CD4-positive, CD25-positive, alpha-beta regulatory T cell (primary cell): ENCODE results near the gene SPON2. TPM values are rescaled to one million over a fixed set of nuclear protein-coding genes. Genes with fewer than 3 reads are reported as not detected.

Experiments
- ATAC-seq, 2 donors: fragments of 150-1000 bp; cut with Tn5 transposase; one replicate each; pipeline ENCODE4 v1.10.0; 2021; ENCODE audit warnings: low read depth in 2 of 2, moderate number of reproducible peaks in 2 of 2, moderate library complexity in 1 of 2
- DNase-seq, 3 donors: peaks; one replicate each; pipeline versions ENCODE4 v3.0.0 to v3.0.0-alpha.2; 2012 to 2022; ENCODE audit warnings: mixed read lengths in 1 of 3
- H3K27ac ChIP-seq: one replicate; pipeline ENCODE4 v1.7.0; 2013; ENCODE audit warnings: mild to moderate bottlenecking, low read length; ENCODE audit not compliant: insufficient read depth, poor library complexity, severe bottlenecking
- H3K27me3 ChIP-seq: one replicate; pipeline ENCODE4 v1.7.0; 2013; ENCODE audit warnings: low read length; ENCODE audit not compliant: control insufficient read depth, insufficient read depth
- H3K36me3 ChIP-seq: one replicate; pipeline ENCODE4 v1.7.0; 2013; ENCODE audit warnings: mild to moderate bottlenecking, low read length, moderate library complexity; ENCODE audit not compliant: control insufficient read depth, insufficient read depth
- H3K4me1 ChIP-seq: 2 replicates; pipeline ENCODE4 v1.7.0; 2013; ENCODE audit warnings: mild to moderate bottlenecking, low read length; ENCODE audit not compliant: insufficient read depth, control insufficient read depth, poor library complexity, severe bottlenecking
- H3K4me3 ChIP-seq: one replicate; pipeline ENCODE4 v1.7.0; 2013; ENCODE audit warnings: low read depth, mild to moderate bottlenecking, low read length, moderate library complexity
- H3K9me3 ChIP-seq, 2 experiments: 1 replicate in 1 of 2; 2 replicates in 1 of 2; pipeline ENCODE4 v1.7.0; 2013; ENCODE audit warnings: low read length in 2 of 2, mild to moderate bottlenecking in 1 of 2, moderate library complexity in 1 of 2; ENCODE audit not compliant: control insufficient read depth in 2 of 2
- H3K27ac Mint-ChIP-seq, 3 donors: one replicate each; pipeline ENCODE4 v1.8.0; 2020 to 2022; ENCODE audit warnings: mild to moderate bottlenecking in 3 of 3, mixed read lengths in 3 of 3, moderate library complexity in 2 of 3
- H3K27me3 Mint-ChIP-seq: one replicate; pipeline ENCODE4 v1.8.0; 2022; ENCODE audit warnings: mild to moderate bottlenecking, mixed read lengths
- H3K36me3 Mint-ChIP-seq: one replicate; pipeline ENCODE4 v1.8.0; 2020; ENCODE audit warnings: mixed read lengths
- H3K4me1 Mint-ChIP-seq, 4 donors: one replicate each; pipeline ENCODE4 v1.8.0; 2020 to 2022; ENCODE audit warnings: mixed read lengths in 4 of 4, mild to moderate bottlenecking in 1 of 4
- H3K4me3 Mint-ChIP-seq, 4 donors: one replicate each; pipeline ENCODE4 v1.8.0; 2020 to 2022; ENCODE audit warnings: mild to moderate bottlenecking in 4 of 4, mixed read lengths in 4 of 4, moderate library complexity in 3 of 4
- H3K9me3 Mint-ChIP-seq, 7 donors: one replicate each; pipeline ENCODE4 v1.8.0; 2020 to 2022; ENCODE audit warnings: mixed read lengths in 7 of 7, mild to moderate bottlenecking in 3 of 7, moderate library complexity in 2 of 7
- polyA plus RNA-seq, 4 donors: library from polyadenylated mRNA; unstranded; fragments of 300-500 nt; fragmentation: Illumina TruSeq; gene quantifications; one replicate each; pipeline ENCODE4 v1.2.3, GENCODE V29; 2021
- total RNA-seq: library from RNA; stranded (reverse); gene quantifications from one replicate; pipeline ENCODE4 v1.2.3, GENCODE V29; 2022

SPON2 gene
- total and polyA plus RNA-seq, 5 donors from 2014 or later, result 3.4 to 23.9 (median 6.2) TPM

DNA sequence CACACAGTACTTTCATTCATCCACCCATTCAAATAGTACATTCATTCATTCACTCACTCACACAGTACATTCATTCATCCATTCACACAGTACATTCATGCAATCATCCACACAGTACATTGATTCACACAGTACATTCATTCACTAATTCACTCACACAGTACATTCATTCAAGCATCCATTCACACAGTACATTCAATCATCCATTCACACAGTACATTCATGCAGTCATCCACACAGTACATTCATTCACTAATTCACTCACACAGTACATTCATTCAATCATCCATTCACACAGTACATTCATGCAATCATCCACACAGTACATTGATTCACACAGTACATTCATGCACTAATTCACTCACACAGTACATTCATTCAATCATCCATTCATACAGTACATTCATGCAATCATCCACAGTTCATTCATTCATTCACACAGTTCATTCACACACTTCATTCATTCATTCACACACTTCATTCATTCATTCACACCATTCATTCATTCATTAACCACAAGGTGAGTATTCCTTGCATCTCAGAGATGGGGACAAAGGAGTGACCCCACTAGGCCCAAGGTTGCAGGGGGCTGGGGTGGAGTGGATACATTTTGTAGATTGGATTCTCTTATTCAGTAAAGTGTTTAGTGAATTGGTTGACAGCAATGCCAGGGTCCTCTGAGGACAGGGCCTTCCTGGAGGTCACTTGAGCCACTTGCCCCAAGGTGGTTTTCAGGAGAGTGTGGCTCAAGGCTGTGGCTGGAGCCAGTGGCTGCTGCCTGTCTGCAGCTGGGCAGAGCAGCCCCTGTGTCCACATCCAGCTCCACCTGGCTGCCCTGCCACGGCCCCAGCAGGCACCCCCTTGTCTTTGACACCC lies 4.3 kb upstream of the SPON2 start:
- peaks cover 0 to 18% (median 4%) of the 10 kb centered on the region in 7 donors for H3K9me3 Mint-ChIP-seq
- H3K36me3 ChIP-seq, result no peaks in the 10 kb centered on the region
- H3K27ac ChIP-seq, result no peak overlapping the region
- H3K4me3 Mint-ChIP-seq, result peak overlapping the region in 2 of 4 donors; percentile 19 to 70
- no peaks in the 10 kb centered on the region for H3K27me3 ChIP-seq
- H3K4me1 Mint-ChIP-seq, result peaks cover 2 to 13% (median 5%) of the 10 kb centered on the region in 4 donors
- ATAC-seq (no peak), DNase-seq (no peak)
- peaks cover 9% of the 10 kb centered on the region for H3K4me1 ChIP-seq
- H3K36me3 Mint-ChIP-seq, result peaks cover 13% of the 10 kb centered on the region
- no peak overlapping the region for H3K27ac Mint-ChIP-seq
- peaks cover 8 to 11% of the 10 kb centered on the region in 2 experiments for H3K9me3 ChIP-seq
- H3K4me3 ChIP-seq, result no peak overlapping the region
- peaks cover 26% of the 10 kb centered on the region for H3K27me3 Mint-ChIP-seq

DNA sequence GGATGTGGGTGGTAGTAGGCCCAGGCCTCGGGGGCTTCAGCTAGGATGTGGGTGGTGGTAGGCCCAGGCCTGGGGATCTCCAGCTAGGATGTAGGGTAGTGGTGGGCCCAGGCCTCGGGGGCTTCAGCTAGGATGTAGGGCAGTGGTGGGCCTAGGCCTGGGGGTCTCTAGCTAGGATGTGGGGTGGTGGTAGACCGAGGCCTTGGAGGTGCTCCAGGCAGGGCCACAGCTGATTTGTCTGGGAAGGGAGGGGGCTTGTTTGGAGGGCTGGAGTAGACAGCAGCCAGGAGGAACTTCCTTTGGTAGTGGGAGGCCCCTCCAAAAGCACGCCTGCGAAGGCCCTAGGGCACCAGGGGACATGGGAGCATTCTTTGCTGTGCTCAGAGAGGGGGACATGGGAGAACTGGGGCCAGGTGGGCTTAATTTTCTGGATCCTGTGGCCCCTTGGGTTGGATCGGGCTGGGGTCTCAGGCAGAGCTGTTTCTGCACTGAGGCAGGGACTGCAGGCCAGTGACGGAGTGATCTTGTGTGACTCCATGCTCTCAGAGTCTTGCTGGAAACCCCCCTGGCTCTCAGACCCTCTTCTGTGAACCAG lies 3.3 kb upstream of the SPON2 start:
- Histone ChIP-seq H3K4me3 (no peak overlapping the region), H3K4me1 (peaks cover 18% of the 10 kb centered on the region), H3K9me3 (peaks cover 7 to 8% of the 10 kb centered on the region in 2 experiments), H3K36me3 (no peaks in the 10 kb centered on the region), H3K27me3 (no peaks in the 10 kb centered on the region), H3K27ac (no peak overlapping the region)
- H3K9me3 Mint-ChIP-seq, result peaks cover 0 to 12% (median 3%) of the 10 kb centered on the region in 7 donors
- no peak for DNase-seq
- H3K27ac Mint-ChIP-seq, result no peak overlapping the region
- H3K27me3 Mint-ChIP-seq, result peaks cover 32% of the 10 kb centered on the region
- peaks cover 2 to 12% (median 8%) of the 10 kb centered on the region in 4 donors for H3K4me1 Mint-ChIP-seq
- peaks cover 6% of the 10 kb centered on the region for H3K36me3 Mint-ChIP-seq
- no peak overlapping the region for H3K4me3 Mint-ChIP-seq
- ATAC-seq, result no peak

DNA sequence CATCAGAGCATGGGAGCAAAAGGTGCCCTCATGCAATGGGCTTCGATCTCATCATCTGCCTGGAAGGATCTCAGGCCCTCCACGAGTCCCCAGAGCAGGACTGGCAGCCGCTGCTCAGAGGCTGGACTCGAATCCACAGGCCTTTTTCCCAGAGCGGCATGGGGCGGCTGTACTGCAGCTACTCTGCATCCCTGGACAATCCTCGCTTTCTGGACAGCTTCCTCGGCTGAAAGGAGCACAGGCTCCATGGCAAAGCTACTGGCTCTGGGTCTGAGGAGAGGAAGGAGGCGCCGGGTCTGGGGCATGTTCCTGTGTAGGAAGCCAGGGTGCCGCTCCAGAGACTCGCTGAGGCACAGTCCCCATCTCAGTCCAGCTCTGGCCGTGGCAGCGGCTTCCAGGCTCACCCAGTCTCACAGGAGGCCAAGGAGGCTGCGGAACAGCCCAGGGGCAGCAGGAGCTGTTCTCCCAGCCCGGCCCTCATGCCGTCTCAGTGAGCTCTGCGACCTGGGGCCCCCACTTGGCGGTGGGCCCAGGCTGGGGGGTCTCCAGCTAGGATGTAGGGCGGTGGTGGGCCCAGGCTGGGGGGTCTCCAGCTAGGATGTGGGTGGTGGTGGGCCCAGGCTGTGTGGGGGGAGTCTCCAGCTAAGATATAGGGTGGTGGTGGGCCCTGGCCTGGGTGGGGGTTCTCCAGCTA lies 2.7 kb upstream of the SPON2 start:
- no peak for DNase-seq
- H3K27ac ChIP-seq, result no peak overlapping the region
- no peaks in the 10 kb centered on the region for H3K27me3 ChIP-seq
- peaks cover 0 to 5% (median 0%) of the 10 kb centered on the region in 7 donors for H3K9me3 Mint-ChIP-seq
- no peak overlapping the region for H3K4me3 ChIP-seq
- ATAC-seq, result no peak
- H3K27me3 Mint-ChIP-seq, result peaks cover 37% of the 10 kb centered on the region
- H3K4me1 ChIP-seq, result peaks cover 20% of the 10 kb centered on the region
- peaks cover 2 to 5% of the 10 kb centered on the region in 2 experiments for H3K9me3 ChIP-seq
- peaks cover 3% of the 10 kb centered on the region for H3K36me3 Mint-ChIP-seq
- H3K4me1 Mint-ChIP-seq, result peaks cover 0 to 14% (median 5%) of the 10 kb centered on the region in 4 donors
- no peak overlapping the region for H3K27ac Mint-ChIP-seq
- H3K4me3 Mint-ChIP-seq, result no peak overlapping the region
- no peaks in the 10 kb centered on the region for H3K36me3 ChIP-seq

DNA sequence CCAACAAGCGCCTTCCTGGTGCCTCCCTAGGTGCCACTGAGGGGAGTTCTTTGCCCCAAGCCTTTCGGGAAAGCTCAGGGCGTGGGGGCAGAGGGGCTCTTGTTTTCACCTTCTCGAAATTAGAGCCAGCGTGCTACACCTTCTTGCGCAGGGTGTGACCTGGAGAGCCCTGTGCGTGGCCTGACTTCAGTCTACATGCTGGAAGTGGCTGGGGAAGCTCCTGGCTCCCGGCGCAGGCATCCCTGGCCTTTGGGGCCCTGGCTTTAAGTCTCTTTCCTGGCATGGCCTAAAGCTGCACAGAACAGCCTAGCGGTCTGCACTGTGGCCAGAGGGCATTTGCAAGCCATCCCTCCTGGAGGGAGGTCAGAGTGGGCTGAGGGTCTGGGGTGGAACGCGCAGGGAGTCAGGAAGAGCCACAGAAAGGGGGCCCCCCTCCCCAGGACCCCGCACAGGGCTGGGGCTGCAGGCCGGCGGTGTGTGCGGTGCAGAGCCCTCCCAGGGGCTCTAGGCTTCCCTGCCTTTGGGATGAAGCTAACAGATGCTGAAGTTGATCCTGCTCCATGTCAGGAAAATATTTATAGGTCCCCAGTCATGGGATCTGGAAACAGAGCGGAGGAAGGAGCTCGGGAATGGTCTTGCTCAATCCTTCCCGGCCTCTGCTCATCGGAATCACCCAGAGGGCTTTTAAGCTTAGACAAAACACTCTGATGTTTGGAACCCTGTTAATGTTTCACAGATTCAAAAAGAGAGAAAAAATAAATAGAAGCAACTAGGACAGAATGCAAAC lies 781 bp upstream of the SPON2 start:
- Mint-ChIP-seq H3K27ac (no peak overlapping the region), H3K9me3 (peaks cover 0 to 2% (median 0%) of the 10 kb centered on the region in 7 donors), H3K4me1 (peaks cover under 1 to 21% (median 5%) of the 10 kb centered on the region in 4 donors), H3K4me3 (peak overlapping the region in 2 of 4 donors; percentile 47 to 61), H3K36me3 (no peaks in the 10 kb centered on the region), H3K27me3 (peaks cover 51% of the 10 kb centered on the region)
- no peaks in the 10 kb centered on the region for H3K36me3 ChIP-seq
- ATAC-seq (no peak), DNase-seq (no peak)
- peaks cover 20% of the 10 kb centered on the region for H3K4me1 ChIP-seq
- H3K27ac ChIP-seq, result no peak overlapping the region
- no peaks in the 10 kb centered on the region for H3K27me3 ChIP-seq
- H3K9me3 ChIP-seq, result no peaks in the 10 kb centered on the region
- no peak overlapping the region for H3K4me3 ChIP-seq

DNA sequence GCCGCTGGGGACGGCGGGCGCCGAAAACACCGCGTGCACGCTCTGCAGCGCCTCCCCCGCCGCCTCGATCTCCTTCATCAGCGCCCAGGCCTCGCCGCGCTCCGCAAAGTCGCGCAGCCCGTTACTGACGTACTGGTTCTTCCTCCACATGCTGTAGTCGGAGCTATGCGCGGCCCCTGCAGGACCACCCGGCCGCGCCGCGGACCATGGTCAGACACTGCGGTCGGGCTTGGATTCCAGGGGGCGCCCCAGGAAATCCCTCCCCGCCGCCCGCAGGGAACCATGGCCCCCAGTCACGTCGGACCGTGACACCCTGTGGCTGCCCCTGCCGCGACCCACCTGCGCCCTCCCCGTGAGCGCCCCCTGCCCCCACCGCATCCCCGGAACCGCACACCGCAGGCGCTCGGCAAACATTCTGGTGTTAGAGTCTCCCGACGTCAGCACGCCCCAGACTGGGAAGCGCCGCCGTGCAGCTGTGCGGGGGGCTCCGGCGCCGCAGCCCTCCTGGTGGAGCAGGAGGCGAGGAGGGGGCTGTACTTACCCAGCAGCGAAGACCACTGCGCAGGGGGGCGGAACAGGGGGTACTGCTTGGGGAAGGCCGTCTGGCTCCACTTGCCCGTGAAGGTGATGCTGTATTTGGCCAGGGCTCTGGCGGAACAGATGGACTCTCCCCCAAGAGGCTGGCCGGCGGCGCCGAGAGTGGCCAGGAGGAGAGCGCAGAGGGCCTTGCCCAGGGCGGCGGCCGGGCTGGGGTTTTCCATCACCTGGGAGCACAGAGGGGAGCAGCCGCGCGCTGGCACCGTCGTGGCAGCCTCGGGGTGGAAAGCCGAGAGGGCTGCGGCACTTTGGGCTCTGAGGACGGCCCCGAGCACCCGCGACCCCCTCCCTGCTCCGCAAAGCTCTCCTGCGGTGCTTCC lies 814 bp downstream of the SPON2 start:
- Histone ChIP-seq H3K4me1 (peaks cover 31% of the 10 kb centered on the region), H3K36me3 (no peaks in the 10 kb centered on the region), H3K27me3 (no peaks in the 10 kb centered on the region), H3K9me3 (no peaks in the 10 kb centered on the region), H3K27ac (no peak overlapping the region), H3K4me3 (no peak overlapping the region)
- H3K9me3 Mint-ChIP-seq, result peaks cover 0 to 2% (median 0%) of the 10 kb centered on the region in 7 donors
- peaks cover 3 to 33% (median 10%) of the 10 kb centered on the region in 4 donors for H3K4me1 Mint-ChIP-seq
- ATAC-seq, result peak; percentile 29 to 39
- H3K4me3 Mint-ChIP-seq, result peak overlapping the region; percentile 4 to 64 (median 58)
- peak; percentile 38 to 69 (median 61) for DNase-seq
- H3K27ac Mint-ChIP-seq, result peak overlapping the region in 1 of 3 donors; percentile 56
- H3K36me3 Mint-ChIP-seq, result no peaks in the 10 kb centered on the region
- H3K27me3 Mint-ChIP-seq, result peaks cover 58% of the 10 kb centered on the region

DNA sequence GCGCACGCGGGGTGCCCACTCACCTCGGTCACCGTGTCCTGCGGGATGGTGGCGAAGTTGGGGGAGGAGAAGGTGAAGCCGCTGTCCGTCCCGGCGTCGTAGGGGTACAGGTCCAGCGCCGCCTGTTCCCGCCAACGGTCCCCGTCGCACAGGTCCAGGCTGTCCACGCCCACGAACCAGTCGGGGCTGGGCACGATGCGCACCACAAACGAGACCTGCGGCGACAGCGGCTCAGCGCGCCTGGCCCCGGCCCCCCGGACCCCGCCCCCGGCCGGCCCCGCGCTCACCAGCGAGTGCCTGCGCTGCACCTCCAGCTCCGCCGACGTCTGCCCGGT lies 1.4 kb downstream of the SPON2 start:
- Histone ChIP-seq H3K4me3 (no peak overlapping the region), H3K36me3 (no peaks in the 10 kb centered on the region), H3K4me1 (peaks cover 31% of the 10 kb centered on the region), H3K27ac (no peak overlapping the region), H3K27me3 (no peaks in the 10 kb centered on the region), H3K9me3 (no peaks in the 10 kb centered on the region)
- ATAC-seq (no peak), DNase-seq (no peak)
- H3K27ac Mint-ChIP-seq, result no peak overlapping the region
- H3K27me3 Mint-ChIP-seq, result peaks cover 58% of the 10 kb centered on the region
- H3K36me3 Mint-ChIP-seq, result no peaks in the 10 kb centered on the region
- H3K4me1 Mint-ChIP-seq, result peaks cover 0 to 34% (median 10%) of the 10 kb centered on the region in 4 donors
- no peaks in the 10 kb centered on the region for H3K9me3 Mint-ChIP-seq
- H3K4me3 Mint-ChIP-seq, result peak overlapping the region in 3 of 4 donors; percentile 56 to 64 (median 59)
